GM23248 (cell line): Measurements from ENCODE around the gene GPR39. TPM values are rescaled to one million over a fixed set of nuclear protein-coding genes. Genes with fewer than 3 reads are reported as not detected.

Experiments
- DNase-seq: peaks from one replicate; pipeline ENCODE4 v3.0.0-alpha.2; 2015
- H2AFZ ChIP-seq: fragments of 200-600 bp; sonication (generic); 2 replicates; pipeline ENCODE4 v1.6.1; 2016; ENCODE audit warnings: antibody characterized with exemption
- H3F3A ChIP-seq: fragments of 200-600 bp; sonication (generic); 2 replicates; pipeline ENCODE4 v1.6.1; 2016; ENCODE audit warnings: mild to moderate bottlenecking, antibody characterized with exemption, mixed run types; ENCODE audit not compliant: insufficient read depth
- H3K27ac ChIP-seq: fragments of 200-600 bp; sonication (generic); 2 replicates; pipeline ENCODE4 v1.5.1; 2016; ENCODE audit warnings: mild to moderate bottlenecking
- H3K27me3 ChIP-seq: fragments of 200-600 bp; sonication (generic); replicated peaks from 2 replicates; pipeline ENCODE4 v1.6.1; 2016; ENCODE audit warnings: mild to moderate bottlenecking; ENCODE audit not compliant: insufficient read depth
- H3K36me3 ChIP-seq: fragments of 200-600 bp; sonication (generic); 2 replicates; pipeline ENCODE4 v1.6.1; 2016; ENCODE audit warnings: low read depth, mild to moderate bottlenecking
- H3K4me1 ChIP-seq: fragments of 200-600 bp; sonication (generic); 2 replicates; pipeline ENCODE4 v1.6.1; 2016; ENCODE audit warnings: mild to moderate bottlenecking; ENCODE audit not compliant: insufficient read depth
- H3K4me2 ChIP-seq: fragments of 200-600 bp; sonication (generic); one replicate; pipeline ENCODE4 v1.6.1; 2016; ENCODE audit warnings: mild to moderate bottlenecking; ENCODE audit not compliant: unreplicated experiment
- H3K4me3 ChIP-seq: fragments of 200-600 bp; sonication (generic); 2 replicates; pipeline ENCODE4 v1.5.1; 2016; ENCODE audit warnings: mild to moderate bottlenecking
- H3K79me2 ChIP-seq: fragments of 200-600 bp; sonication (generic); 2 replicates; pipeline ENCODE4 v1.6.1; 2016; ENCODE audit warnings: mild to moderate bottlenecking; ENCODE audit not compliant: insufficient read depth
- H3K9ac ChIP-seq: fragments of 200-600 bp; sonication (generic); 2 replicates; pipeline ENCODE4 v1.6.1; 2016; ENCODE audit warnings: mild to moderate bottlenecking
- H3K9me2 ChIP-seq: fragments of 200-600 bp; sonication (generic); 2 replicates; pipeline ENCODE4 v1.6.1; 2016; ENCODE audit warnings: mixed run types, mild to moderate bottlenecking, moderate library complexity; ENCODE audit not compliant: insufficient read depth
- H3K9me3 ChIP-seq: fragments of 200-600 bp; sonication (generic); one replicate; pipeline ENCODE4 v1.6.1; 2017; ENCODE audit warnings: low read depth
- H4K20me1 ChIP-seq: fragments of 200-600 bp; sonication (generic); 2 replicates; pipeline ENCODE4 v1.6.0; 2016; ENCODE audit not compliant: insufficient read depth
- EZH2 ChIP-seq: fragments of 200-600 bp; sonication (generic); IDR thresholded peaks from 2 replicates; pipeline ENCODE4 v1.6.1; 2018; ENCODE audit warnings: antibody characterized with exemption, mild to moderate bottlenecking; ENCODE audit not compliant: insufficient read depth, poor library complexity, severe bottlenecking
- EZH2phosphoT487 ChIP-seq: fragments of 200-600 bp; sonication (generic); IDR thresholded peaks from 2 replicates; pipeline ENCODE4 v1.6.1; 2018; ENCODE audit warnings: antibody characterized with exemption, moderate library complexity, mild to moderate bottlenecking, low read depth; ENCODE audit not compliant: insufficient read depth
- WGBS, 2 experiments: methylation state at CpG; one replicate each; pipeline ENCODE4 v1.1.6; 2015 to 2017; ENCODE audit warnings: low lambda C conversion rate in 2 of 2, low coverage in 1 of 2; ENCODE audit errors: missing lambda C conversion rate in 2 of 2; 5-methylcytosine and 5-hydroxymethylcytosine counted together
- in situ Hi-C: fragments of 300-500 bp; cut with MboI; formaldehyde crosslinking; loops from 2 replicates; pipeline ENCODE4 v1.15.0; 2020
- polyA plus RNA-seq: library from polyadenylated mRNA; unstranded; fragments of >200 nt; fragmentation: Nextera tagmentation; extraction: Ambion mirVana; gene quantifications from 2 replicates; pipeline ENCODE4 v1.2.1, GENCODE V29; 2016
- total RNA-seq: library from RNA; depleted of rRNA; stranded (reverse); fragments of >200 nt; shearing (Covaris generic); gene quantifications from 2 replicates; pipeline ENCODE4 v1.2.3, GENCODE V29; 2014

The GPR39 gene
- total and polyA plus RNA-seq, 2 experiments from 2014 or later, result 1.6 to 2.6 TPM

GRCh38 chr2:132668189-132668823 is 251.7 kb downstream of the GPR39 start:
- Histone ChIP-seq H3K27ac (no peak overlapping the region), H3K36me3 (no peaks in the 10 kb centered on the region), H3K9me2 (no peaks in the 10 kb centered on the region), H3K79me2 (no peaks in the 10 kb centered on the region), H2AFZ (no peak overlapping the region), H3K4me1 (peaks cover 5% of the 10 kb centered on the region; the same call in 1 of the 2 replicates), H3F3A (no peaks in the 10 kb centered on the region), H3K4me3 (no peak overlapping the region), H3K27me3 (peaks cover 50% of the 10 kb centered on the region), H4K20me1 (no peaks in the 10 kb centered on the region), H3K9ac (no peak overlapping the region), H3K9me3 (no peaks in the 10 kb centered on the region), H3K4me2 (no peak overlapping the region)
- 23 to 26% methylated on average over 24 to 25 of the region's 25 CpGs for WGBS, 2 experiments
- no peak for DNase-seq
- in situ Hi-C loops, result no loop called here
- no peak for TF ChIP-seq EZH2
- TF ChIP-seq EZH2phosphoT487, result no peak

GRCh38 chr2:132668987-132669907 is 252.6 kb downstream of the GPR39 start:
- WGBS, 2 experiments, result 6 to 7% methylated on average over 65 to 79 of the region's 80 CpGs
- Histone ChIP-seq H3K79me2 (no peaks in the 10 kb centered on the region), H3K36me3 (no peaks in the 10 kb centered on the region), H3K9me3 (no peaks in the 10 kb centered on the region), H3K4me1 (peaks cover 5% of the 10 kb centered on the region; the same call in 1 of the 2 replicates), H3K27me3 (peaks cover 50% of the 10 kb centered on the region), H3K27ac (no peak overlapping the region), H3F3A (no peaks in the 10 kb centered on the region), H3K4me2 (peak overlapping the region; percentile 86), H2AFZ (peak overlapping the region; percentile 29; the same call in 1 of the 2 replicates), H4K20me1 (no peaks in the 10 kb centered on the region), H3K4me3 (peak overlapping the region; percentile 65), H3K9ac (no peak overlapping the region), H3K9me2 (no peaks in the 10 kb centered on the region)
- in situ Hi-C loops, result no loop called here
- TF ChIP-seq EZH2 (peak; percentile 18), EZH2phosphoT487 (0 out of 2 replicates have a peak, but pooled peaks have one; percentile 46)
- peak; percentile 28 for DNase-seq

- Histone ChIP-seq H3K4me1 (peaks cover 5% of the 10 kb centered on the region; the same call in 1 of the 2 replicates), H3K27me3 (peaks cover 49% of the 10 kb centered on the region), H3K9me2 (no peaks in the 10 kb centered on the region), H2AFZ (peak within 1 kb of the TSS; percentile 29; the same call in 1 of the 2 replicates), H3K27ac (no peak within 1 kb of the TSS), H3K4me2 (peak within 1 kb of the TSS; percentile 86), H3K9me3 (no peaks in the 10 kb centered on the region), H4K20me1 (no peaks in the 10 kb centered on the region), H3F3A (no peaks in the 10 kb centered on the region), H3K4me3 (peak within 1 kb of the TSS; percentile 65), H3K9ac (no peak within 1 kb of the TSS), H3K36me3 (no peaks in the 10 kb centered on the region), H3K79me2 (no peaks in the 10 kb centered on the region)
- DNase-seq, result peak; percentile 38
- TF ChIP-seq EZH2phosphoT487 (no peak), EZH2 (peak; percentile 39)
- 2 to 3% methylated on average over 39 to 47 of the region's 59 CpGs for WGBS, 2 experiments
- in situ Hi-C loops, result no loop called here
Measured at GRCh38 chr2:132669908-132670495, 253.4 kb downstream of the GPR39 start, which contains the start of gene LYPD1. Gene LYPD1, minus strand, starts transcription at chr2:132670205. Its CDS starts 273 bp downstream, at chr2:132669932.
